Hepatocyte (in vitro differentiated cells): Measurements from ENCODE around the gene GALNT7. TPM values are rescaled to one million over a fixed set of nuclear protein-coding genes. Genes with fewer than 3 reads are reported as not detected.

Source experiments
- DNase-seq: peaks from one replicate; pipeline ENCODE4 v3.0.0-alpha.2; 2016; ENCODE audit warnings: low spot score
- H2AFZ ChIP-seq: fragments of 200-600 bp; sonication (generic); 2 replicates; pipeline ENCODE4 v1.6.0; 2016; ENCODE audit warnings: antibody characterized with exemption, mild to moderate bottlenecking
- H3K27ac ChIP-seq: fragments of 200-600 bp; sonication (generic); 2 replicates; pipeline ENCODE4 v1.5.1; 2016; ENCODE audit warnings: mild to moderate bottlenecking
- H3K27me3 ChIP-seq: fragments of 200-600 bp; sonication (generic); 2 replicates; pipeline ENCODE4 v1.6.1; 2016
- H3K36me3 ChIP-seq: fragments of 200-600 bp; sonication (generic); replicated peaks from 2 replicates; pipeline ENCODE4 v1.5.1; 2016; ENCODE audit warnings: low read depth; ENCODE audit not compliant: insufficient read depth
- H3K4me1 ChIP-seq: fragments of 200-600 bp; sonication (generic); 2 replicates; pipeline ENCODE4 v1.5.1; 2016; ENCODE audit warnings: mild to moderate bottlenecking, moderate library complexity; ENCODE audit not compliant: insufficient read depth
- H3K4me2 ChIP-seq: fragments of 200-600 bp; sonication (generic); 2 replicates; pipeline ENCODE4 v1.6.0; 2016
- H3K4me3 ChIP-seq: fragments of 200-600 bp; sonication (generic); 2 replicates; pipeline ENCODE4 v1.5.1; 2016; ENCODE audit warnings: mild to moderate bottlenecking
- H3K79me2 ChIP-seq: fragments of 200-600 bp; sonication (generic); 2 replicates; pipeline ENCODE4 v1.6.0; 2017; ENCODE audit warnings: mild to moderate bottlenecking
- H3K9me2 ChIP-seq: fragments of 200-600 bp; sonication (generic); replicated peaks from 2 replicates; pipeline ENCODE4 v1.6.0; 2017; ENCODE audit warnings: mild to moderate bottlenecking; ENCODE audit not compliant: insufficient read depth
- H3K9me3 ChIP-seq: fragments of 200-600 bp; sonication (generic); 2 replicates; pipeline ENCODE4 v1.5.1; 2016; ENCODE audit warnings: low read depth, mild to moderate bottlenecking
- H4K20me1 ChIP-seq: fragments of 200-600 bp; sonication (generic); 2 replicates; pipeline ENCODE4 v1.6.0; 2016; ENCODE audit warnings: mild to moderate bottlenecking; ENCODE audit not compliant: insufficient read depth, poor library complexity, severe bottlenecking
- CTCF ChIP-seq: fragments of 200-600 bp; sonication (generic); IDR thresholded peaks from 2 replicates; pipeline ENCODE4 v1.5.1; 2016; ENCODE audit warnings: antibody characterized with exemption, mild to moderate bottlenecking; ENCODE audit not compliant: poor library complexity
- EZH2 ChIP-seq: fragments of 200-600 bp; sonication (generic); IDR thresholded peaks from 2 replicates; pipeline ENCODE4 v1.6.1; 2016; ENCODE audit warnings: antibody characterized with exemption, mild to moderate bottlenecking, borderline replicate concordance
- EZH2phosphoT487 ChIP-seq: fragments of 200-600 bp; sonication (generic); IDR thresholded peaks from one replicate; pipeline ENCODE4 v1.6.1; 2018; ENCODE audit warnings: antibody characterized with exemption, mild to moderate bottlenecking, low read depth, moderate library complexity; ENCODE audit not compliant: unreplicated experiment, severe bottlenecking
- WGBS: methylation state at CpG from one replicate; pipeline ENCODE4 v1.1.6; 2016; ENCODE audit warnings: low lambda C conversion rate; ENCODE audit errors: missing lambda C conversion rate; 5-methylcytosine and 5-hydroxymethylcytosine counted together
- polyA plus RNA-seq: library from polyadenylated mRNA; unstranded; fragments of >200 nt; fragmentation: Nextera tagmentation; extraction: Ambion mirVana; gene quantifications from 2 replicates; pipeline ENCODE4 v1.2.1, GENCODE V29; 2016
- total RNA-seq: library from RNA; depleted of rRNA; stranded (reverse); fragments of >200 nt; gene quantifications from 2 replicates; pipeline ENCODE4 v1.2.3, GENCODE V29; 2014

Gene GALNT7
- total and polyA plus RNA-seq, 2 experiments from 2014 or later = 23.7 to 44.6 TPM

- peak; percentile 6 for DNase-seq
- H3K79me2 ChIP-seq = no peaks in the 10 kb centered on the region
- no peak overlapping the region for H3K4me3 ChIP-seq
- no peaks in the 10 kb centered on the region for H4K20me1 ChIP-seq
- H3K4me2 ChIP-seq = no peak overlapping the region
- H3K9me3 ChIP-seq = no peaks in the 10 kb centered on the region
- no peaks in the 10 kb centered on the region for H3K9me2 ChIP-seq
- H2AFZ ChIP-seq = no peak overlapping the region
- WGBS = 70% methylated on average over 5 of the region's 5 CpGs
- no peaks in the 10 kb centered on the region for H3K36me3 ChIP-seq
- H3K27me3 ChIP-seq = peaks cover 4% of the 10 kb centered on the region
- TF ChIP-seq CTCF (peak; percentile 31), EZH2 (no peak)
- no peak overlapping the region for H3K27ac ChIP-seq
- no peaks in the 10 kb centered on the region for H3K4me1 ChIP-seq
These were observed 192.1 kb downstream of the GALNT7 start for GRCh38 chr4:173360587-173361221.

- Histone ChIP-seq H3K9me2 (no peaks in the 10 kb centered on the region), H3K79me2 (no peaks in the 10 kb centered on the region), H3K36me3 (no peaks in the 10 kb centered on the region), H4K20me1 (no peaks in the 10 kb centered on the region), H3K9me3 (no peaks in the 10 kb centered on the region), H3K27ac (no peak overlapping the region), H3K27me3 (peaks cover 4% of the 10 kb centered on the region), H3K4me3 (no peak overlapping the region), H3K4me1 (no peaks in the 10 kb centered on the region), H2AFZ (no peak overlapping the region), H3K4me2 (no peak overlapping the region)
- 93% methylated on average over 3 of the region's 3 CpGs for WGBS
- TF ChIP-seq EZH2phosphoT487 (no peak), CTCF (no peak), EZH2 (no peak)
- DNase-seq = no peak
These were observed 194.1 kb downstream of the GALNT7 start for GRCh38 chr4:173362666-173363065.

GRCh38 chr4:173365359-173365996, 196.9 kb downstream of the GALNT7 start:
- Histone ChIP-seq H4K20me1 (no peaks in the 10 kb centered on the region), H3K9me3 (no peaks in the 10 kb centered on the region), H3K4me2 (no peak overlapping the region), H3K36me3 (no peaks in the 10 kb centered on the region), H3K4me1 (no peaks in the 10 kb centered on the region), H3K27ac (no peak overlapping the region), H3K4me3 (no peak overlapping the region), H3K27me3 (peaks cover 4% of the 10 kb centered on the region), H2AFZ (no peak overlapping the region), H3K79me2 (no peaks in the 10 kb centered on the region), H3K9me2 (no peaks in the 10 kb centered on the region)
- no peak for DNase-seq
- TF ChIP-seq CTCF (no peak), EZH2 (no peak), EZH2phosphoT487 (no peak)
- 50% methylated on average over 2 of the region's 2 CpGs for WGBS
